K562 (cell line): Measurements from ENCODE around the gene HAUS7. TPM values are rescaled to one million over a fixed set of nuclear protein-coding genes. Genes with fewer than 3 reads are reported as not detected.

Experiments
- ARNT ChIP-seq, 2 experiments: fragments of 450-650 bp; IDR thresholded peaks; 2 replicates each; pipeline ENCODE4 v1.6.1; 2016; ENCODE audit warnings: mild to moderate bottlenecking in 1 of 2
- BCOR ChIP-seq: fragments of 450-650 bp; IDR thresholded peaks from 2 replicates; pipeline ENCODE4 v1.6.1; 2016
- CBX3 ChIP-seq, 2 experiments: IDR thresholded peaks; 1 replicate in 1 of 2; 2 replicates in 1 of 2; pipeline ENCODE4 v1.6.1; 2012; ENCODE audit warnings: inconsistent platforms in 2 of 2, low read length in 2 of 2, borderline replicate concordance in 1 of 2, control low read depth in 1 of 2
- CGGBP1 ChIP-seq: fragments of 250-450 bp; sonication (Bioruptor Pico); IDR thresholded peaks from 2 replicates; pipeline ENCODE4 v1.9.0; 2021; ENCODE audit warnings: mild to moderate bottlenecking
- EHMT2 ChIP-seq: fragments of 450-650 bp; IDR thresholded peaks from 2 replicates; pipeline ENCODE4 v1.6.1; 2018; ENCODE audit warnings: antibody characterized with exemption
- FOXJ2 ChIP-seq: fragments of 200-800 bp; sonication (Bioruptor generic); IDR thresholded peaks from 2 replicates; pipeline ENCODE4 v1.6.1; 2016; ENCODE audit warnings: missing genetic modification characterization, missing compliant biosample characterization
- GTF2B ChIP-seq: IDR thresholded peaks from 2 replicates; pipeline ENCODE4 v1.6.1; 2011; ENCODE audit not compliant: insufficient read length; ENCODE audit errors: extremely low read depth
- KLF13 ChIP-seq: fragments of 450-650 bp; IDR thresholded peaks from 2 replicates; pipeline ENCODE4 v1.6.1; 2016; ENCODE audit warnings: missing genetic modification characterization, low read depth, mild to moderate bottlenecking, missing compliant biosample characterization, moderate library complexity, borderline replicate concordance
- MECOM ChIP-seq: fragments of 250-450 bp; sonication (Bioruptor Pico); IDR thresholded peaks from 2 replicates; pipeline ENCODE4 v1.8.0; 2022; ENCODE audit warnings: inconsistent platforms
- MLLT1 ChIP-seq, 2 experiments: fragments of 450-650 bp; IDR thresholded peaks; 2 replicates each; pipeline ENCODE4 v1.6.1; 2016
- MLX ChIP-seq, 2 experiments: fragments of 450-650 bp in 1 of 2; sonication (generic) in 1 of 2; formaldehyde crosslinking; conservative IDR thresholded peaks; 2 replicates each; pipeline versions ENCODE4 v1.4.0 to v1.8.1; 2020 to 2022; ENCODE audit warnings: mild to moderate bottlenecking in 1 of 2, missing genetic modification reagents in 1 of 2
- MXI1 ChIP-seq: IDR thresholded peaks from 2 replicates; pipeline ENCODE4 v1.6.1; 2011; ENCODE audit warnings: low read depth, mild to moderate bottlenecking, improper control_type of control experiment, low read length
- NCOA2 ChIP-seq, 2 experiments: fragments of 450-650 bp; IDR thresholded peaks; 2 replicates each; pipeline ENCODE4 v1.6.1; 2018; ENCODE audit warnings: mild to moderate bottlenecking in 2 of 2, moderate library complexity in 1 of 2; ENCODE audit not compliant: partially characterized antibody in 2 of 2
- NFATC3 ChIP-seq: fragments of 450-650 bp; IDR thresholded peaks from 2 replicates; pipeline ENCODE4 v1.6.1; 2017; ENCODE audit warnings: mild to moderate bottlenecking
- RB1 ChIP-seq: fragments of 450-650 bp; IDR thresholded peaks from 2 replicates; pipeline ENCODE4 v1.6.1; 2017; ENCODE audit warnings: low read depth, mild to moderate bottlenecking
- RHOXF2B ChIP-seq: fragments of 250-450 bp; sonication (Bioruptor Pico); conservative IDR thresholded peaks from 2 replicates; pipeline ENCODE4 v1.5.1; 2021
- SIN3B ChIP-seq: fragments of 450-650 bp; IDR thresholded peaks from 2 replicates; pipeline ENCODE4 v1.6.1; 2017; ENCODE audit warnings: low read depth, mild to moderate bottlenecking, moderate library complexity
- SMAD4 ChIP-seq: fragments of 250-450 bp; sonication (Bioruptor Pico); conservative IDR thresholded peaks from 2 replicates; pipeline ENCODE4 v1.8.0; 2021; ENCODE audit warnings: inconsistent platforms, mild to moderate bottlenecking, moderate library complexity
- TAL1 ChIP-seq: fragments of 450-650 bp; IDR thresholded peaks from 2 replicates; pipeline ENCODE4 v1.6.1; 2016; ENCODE audit warnings: mild to moderate bottlenecking
- THRA ChIP-seq: fragments of 450-650 bp; IDR thresholded peaks from 2 replicates; pipeline ENCODE4 v1.6.1; 2017; ENCODE audit warnings: mild to moderate bottlenecking, moderate library complexity
- ZNF184 ChIP-seq: sonication (generic); formaldehyde crosslinking; IDR thresholded peaks from 2 replicates; pipeline ENCODE4 v1.5.0; 2020; ENCODE audit warnings: missing genetic modification reagents
- ZNF23 ChIP-seq: fragments of 250-450 bp; sonication (Bioruptor Pico); IDR thresholded peaks from 2 replicates; pipeline ENCODE4 v1.4.0; 2020; ENCODE audit warnings: mild to moderate bottlenecking
- ZNF311 ChIP-seq: fragments of 250-450 bp; sonication (Bioruptor Pico); IDR thresholded peaks from 2 replicates; pipeline ENCODE4 v1.4.0; 2020; ENCODE audit warnings: mild to moderate bottlenecking, moderate library complexity
- ZNF408 ChIP-seq: fragments of 250-450 bp; sonication (Bioruptor Pico); IDR thresholded peaks from 2 replicates; pipeline ENCODE4 v1.4.0; 2020; ENCODE audit warnings: low read depth, mild to moderate bottlenecking, moderate library complexity
- ZNF764 ChIP-seq: fragments of 250-450 bp; sonication (Bioruptor Pico); IDR thresholded peaks from 2 replicates; pipeline ENCODE4 v1.4.0; 2020; ENCODE audit warnings: low read depth, mild to moderate bottlenecking, moderate library complexity
- polyA plus RNA-seq, 8 experiments: library from polyadenylated mRNA; depleted of rRNA in 4 of 8; stranded (reverse) in 5 of 8; unstranded in 3 of 8; fragments of >200 nt; fragmentation: Nextera tagmentation in 2 of 8; fragmentation: Illumina TruSeq in 1 of 8; extraction: Ambion mirVana in 2 of 8; extraction: Trizol in 1 of 8; gene quantifications; 2 replicates each; pipeline versions ENCODE4 v1.2.1 to v1.2.3, GENCODE V29; 2011 to 2014; ENCODE audit warnings: inconsistent platforms in 1 of 8, missing spikeins in 1 of 8
- total RNA-seq, 7 experiments: library from RNA; depleted of rRNA in 6 of 7; stranded (reverse); fragments of >200 nt in 6 of 7; fragmentation: Illumina TruSeq in 2 of 7; extraction: Trizol in 2 of 7; gene quantifications; 2 replicates each; pipeline versions ENCODE4 v1.2.1 to v1.2.3, GENCODE V29; 2011 to 2021; ENCODE audit warnings: low replicate concordance in 1 of 7

The HAUS7 gene
- total and polyA plus RNA-seq, 9 of the 15 experiments (the other 6 are each of a cell fraction or from before 2014, with no cell fraction given): 10.0 to 94.9 (median 48.8) TPM

- TF ChIP-seq ZNF408 (CRISPR knock-in tag) (no peak), SMAD4 (0 out of 2 replicates have a peak, but pooled peaks have one; percentile 30), EHMT2 (no peak), MXI1 (no peak), ARNT (IDR thresholded peaks at IDR 0.05) (no peak), ZNF764 (no peak), RB1 (peak; percentile 67; the same call in 1 of the 2 replicates), RHOXF2B (no peak), SIN3B (no peak), MLLT1 (IDR thresholded peaks at IDR 0.05) (peak in 1 of 2 experiments; percentile 92; a peak in 2 of 4 replicates), ZNF184 (no peak), ZNF311 (no peak), MLX (CRISPR knock-in tag; conservative IDR thresholded peaks at IDR 0.05) (no peak), ZNF23 (no peak), GTF2B (no peak), THRA (no peak), NFATC3 (no peak), MECOM (CRISPR knock-in tag) (no peak), FOXJ2 (tag) (no peak), CBX3 (IDR thresholded peaks at IDR 0.05; ENCODE audit: borderline replicate concordance in 1 of 2, low read length in 2 of 2) (0 out of 3 replicates have a peak, but pooled peaks of 1 of the 2 experiments have one; percentile 65), NCOA2 (IDR thresholded peaks at IDR 0.05; ENCODE audit: partially characterized antibody in 2 of 2) (no peak), BCOR (no peak), TAL1 (no peak), CGGBP1 (CRISPR knock-in tag) (no peak), KLF13 (tag) (no peak)
Observed at GRCh38 chrX:153400146-153401132, 69.9 kb downstream of the HAUS7 start (continued).
